Stimulated activated CD4-positive, alpha-beta T cell treated with anti-CD3 and anti-CD28 coated beads, Interleukin-1b, Interleukin-23, amount 100 ng/mL, for 48 hours (primary cell): ENCODE measurements around the gene HDAC4.
"Not testable (repeated sequence)": the region's sequence is repeated elsewhere in the genome, so short reads cannot be mapped to it uniquely, and the experiment has no call there.

ENCODE experiments used
- DNase-seq: peaks from one replicate; pipeline ENCODE4 v3.0.0-alpha.2; 2020

HDAC4 gene

DNA sequence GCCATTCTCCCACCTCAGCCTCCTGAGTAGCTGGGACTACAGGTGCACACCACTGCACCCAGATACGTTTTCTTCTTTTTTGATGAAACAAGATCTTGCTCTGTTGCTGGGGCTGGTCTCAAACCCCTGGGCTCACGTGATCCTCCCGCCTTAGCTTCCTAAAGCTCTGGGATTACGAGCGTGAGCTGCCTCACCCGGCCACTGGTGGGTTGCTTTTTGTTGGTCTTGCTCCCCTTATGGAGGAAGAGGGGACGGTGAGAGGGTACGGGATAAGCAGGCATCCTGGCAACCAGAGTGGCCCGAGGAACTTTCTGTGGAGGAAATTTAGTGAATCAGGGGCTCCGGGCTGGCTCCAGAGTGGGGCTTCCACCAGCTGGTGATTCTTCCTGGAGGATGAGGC is 222.3 kb downstream of the HDAC4 start:
- DNase-seq = no peak

DNA sequence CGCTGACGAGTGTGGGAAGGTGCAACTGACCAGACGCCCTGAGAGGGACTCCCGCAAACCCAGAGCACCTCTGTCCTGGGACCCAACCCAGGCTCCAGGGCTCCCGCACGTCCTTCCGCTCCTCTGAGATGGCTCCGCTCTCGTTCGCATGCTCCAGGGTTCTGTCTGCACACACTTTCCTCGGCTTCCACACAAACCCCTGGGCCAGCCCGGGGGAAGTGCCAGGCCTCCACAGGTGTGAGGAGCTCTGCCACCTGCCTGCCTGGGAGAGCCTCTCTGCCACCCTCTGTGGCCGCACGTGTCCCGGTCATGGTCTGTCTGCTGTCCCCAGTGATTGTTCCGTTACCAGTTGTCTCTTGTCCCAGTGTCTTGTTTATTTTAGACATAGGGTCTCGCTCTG is 222.9 kb downstream of the HDAC4 start:
- no peak for DNase-seq

DNA sequence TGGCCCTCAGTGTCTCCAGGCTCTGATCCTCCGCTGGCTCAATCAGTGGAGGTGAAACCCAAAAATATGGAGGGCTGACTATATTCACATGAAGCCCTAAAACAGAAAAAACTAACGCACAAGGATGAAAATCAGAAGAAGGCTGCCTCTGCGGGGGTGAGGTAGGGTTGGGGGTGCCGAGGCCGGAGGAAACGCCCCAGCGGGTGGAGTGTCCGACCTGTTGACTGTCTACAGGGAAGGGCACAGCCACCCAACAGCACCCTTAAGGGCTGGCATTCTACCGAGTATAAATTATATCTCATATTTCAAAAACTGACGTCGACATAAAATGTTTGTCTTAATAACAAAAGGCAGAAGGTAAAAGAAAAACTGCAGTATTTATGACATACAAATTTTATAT is 223.5 kb downstream of the HDAC4 start:
- no peak for DNase-seq

DNA sequence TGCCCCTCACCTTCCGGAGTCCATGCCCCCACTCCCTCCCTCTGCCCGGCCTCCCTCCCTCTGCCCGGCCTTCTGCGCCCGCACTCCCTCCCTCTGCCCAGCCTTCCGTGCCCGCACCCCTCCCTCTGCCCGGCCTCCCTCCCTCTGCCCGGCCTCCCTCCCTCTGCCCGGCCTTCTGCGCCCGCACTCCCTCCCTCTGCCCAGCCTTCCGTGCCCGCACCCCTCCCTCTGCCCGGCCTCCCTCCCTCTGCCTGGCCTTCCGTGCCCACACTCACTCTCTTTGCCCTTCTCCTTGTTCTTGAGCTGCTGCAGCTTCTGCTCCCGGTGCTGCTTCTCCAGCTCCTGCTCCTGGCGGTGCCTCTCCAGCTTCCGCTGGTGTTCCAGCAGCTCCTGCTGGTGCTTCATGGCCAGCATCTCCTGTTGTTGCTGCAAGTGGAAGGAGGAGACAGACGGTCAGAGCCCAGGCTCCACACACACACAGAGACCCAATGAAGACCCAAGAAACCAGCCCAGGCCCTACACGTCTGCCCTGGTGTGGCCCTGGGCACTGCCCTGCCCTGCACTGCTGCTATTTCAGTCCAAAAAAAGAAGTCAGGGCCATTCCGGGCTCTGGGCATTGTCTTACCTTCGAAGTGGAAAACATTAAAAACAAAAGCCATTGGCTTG is 224.5 kb downstream of the HDAC4 start:
- DNase-seq = not testable (repeated sequence)

DNA sequence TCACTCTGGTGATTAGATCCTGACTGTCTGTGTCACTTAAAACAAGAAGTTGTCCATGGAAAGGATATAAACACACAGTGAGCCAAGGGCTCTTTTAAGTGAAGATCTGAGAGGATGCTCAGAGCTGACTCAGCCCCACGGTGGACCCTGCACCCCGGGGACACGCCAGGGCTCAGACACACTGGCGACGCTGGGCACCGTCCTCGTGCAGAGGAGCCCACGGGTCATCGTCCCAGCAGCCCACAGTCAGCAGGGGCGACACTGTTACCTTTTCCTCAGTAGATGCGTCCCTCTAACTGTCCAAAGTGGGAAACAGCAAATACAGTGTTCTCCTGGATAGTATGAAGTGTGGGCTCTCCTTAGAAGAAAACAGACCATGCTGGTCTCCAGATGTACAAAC is 225.6 kb downstream of the HDAC4 start:
- no peak for DNase-seq

DNA sequence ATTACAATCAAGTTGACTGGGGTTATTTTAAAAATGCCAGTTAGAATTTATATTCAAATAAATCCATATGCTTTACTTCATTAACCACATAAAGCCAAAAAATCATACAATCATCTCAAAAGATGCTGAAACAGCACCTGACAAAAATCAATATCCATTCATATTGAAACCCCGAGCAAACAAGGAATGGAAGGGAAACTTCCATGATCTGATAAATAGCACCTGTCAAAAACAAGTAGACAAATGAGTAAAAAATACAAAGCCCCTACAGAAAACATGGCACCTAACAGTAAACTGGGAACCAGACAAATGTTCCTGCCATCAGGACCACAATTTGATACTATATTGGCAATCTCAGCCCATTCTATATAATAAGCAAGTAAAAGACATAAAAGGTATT is 227.5 kb downstream of the HDAC4 start:
- DNase-seq = no peak

DNA sequence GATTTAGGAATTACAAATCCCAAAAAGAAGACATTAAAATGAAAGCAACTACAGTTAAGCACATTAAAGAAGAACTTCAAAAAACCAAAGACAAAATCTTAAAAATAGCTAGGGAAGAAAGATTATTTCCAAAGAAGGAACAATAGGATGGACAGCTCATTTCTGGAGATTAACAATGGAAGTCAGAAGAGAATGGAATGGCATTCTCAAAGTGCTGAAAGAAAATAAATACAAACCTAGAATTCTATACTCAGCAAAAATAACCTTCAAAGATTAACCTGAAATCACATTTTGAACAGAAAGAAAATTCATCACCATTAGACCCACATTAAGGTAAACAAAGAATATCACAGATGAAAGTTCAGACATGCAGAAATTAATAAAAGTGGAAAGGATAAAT is 229.2 kb downstream of the HDAC4 start:
- DNase-seq = no peak

DNA sequence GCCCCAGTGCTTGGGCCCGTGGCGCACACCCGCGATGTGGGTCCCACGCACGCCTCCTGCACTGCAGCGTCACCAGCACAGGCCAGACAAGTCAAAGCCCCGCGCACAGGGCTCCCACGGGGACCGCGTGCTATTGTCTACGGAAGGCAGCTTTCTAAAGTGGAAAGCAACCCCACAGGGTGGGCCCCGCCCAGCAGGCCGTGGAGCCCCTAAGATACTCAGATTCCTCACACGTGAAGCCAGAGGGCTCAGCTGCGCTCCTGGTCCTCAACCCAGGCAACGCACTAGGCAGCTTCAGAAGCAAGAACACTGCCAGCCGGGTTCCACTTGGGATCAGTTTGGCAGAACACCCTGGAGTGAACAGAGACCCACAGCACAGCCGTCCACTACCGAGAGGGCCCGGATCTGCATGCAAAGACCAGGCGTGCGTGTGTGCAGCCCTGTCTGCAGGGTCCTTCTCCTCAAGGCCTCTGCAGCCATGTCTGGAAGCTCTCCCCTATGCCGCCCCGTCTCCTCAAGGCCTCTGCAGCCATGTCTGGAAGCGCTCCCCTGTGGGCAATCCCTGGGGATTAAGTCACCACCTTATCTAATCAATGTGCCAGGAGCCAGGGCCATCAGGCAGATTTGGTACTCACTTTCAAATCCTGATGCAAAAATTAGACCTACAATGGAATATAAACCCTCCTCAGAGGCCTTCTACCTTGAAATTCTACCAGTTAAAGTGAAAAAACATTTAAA is 231.3 kb downstream of the HDAC4 start:
- no peak for DNase-seq

DNA sequence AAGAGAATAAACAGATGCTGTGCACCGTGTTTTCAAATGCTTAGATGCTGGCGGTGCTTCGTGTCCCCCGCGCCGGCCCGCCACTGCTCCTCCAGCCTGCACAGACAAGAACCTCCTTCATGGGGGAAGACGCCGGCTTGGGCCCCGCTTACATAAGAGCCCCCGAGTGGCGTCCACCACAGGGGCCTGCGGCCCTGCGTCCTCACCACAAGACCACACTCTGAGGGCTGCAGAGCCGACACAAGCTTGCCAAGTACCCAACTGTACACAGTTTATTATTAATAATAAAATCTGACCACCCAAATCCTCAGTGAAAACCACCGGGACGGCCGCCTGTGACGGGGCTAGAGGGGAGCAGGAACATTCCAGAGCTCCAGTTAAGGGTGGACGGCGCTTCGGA is 232.2 kb downstream of the HDAC4 start:
- no peak for DNase-seq

DNA sequence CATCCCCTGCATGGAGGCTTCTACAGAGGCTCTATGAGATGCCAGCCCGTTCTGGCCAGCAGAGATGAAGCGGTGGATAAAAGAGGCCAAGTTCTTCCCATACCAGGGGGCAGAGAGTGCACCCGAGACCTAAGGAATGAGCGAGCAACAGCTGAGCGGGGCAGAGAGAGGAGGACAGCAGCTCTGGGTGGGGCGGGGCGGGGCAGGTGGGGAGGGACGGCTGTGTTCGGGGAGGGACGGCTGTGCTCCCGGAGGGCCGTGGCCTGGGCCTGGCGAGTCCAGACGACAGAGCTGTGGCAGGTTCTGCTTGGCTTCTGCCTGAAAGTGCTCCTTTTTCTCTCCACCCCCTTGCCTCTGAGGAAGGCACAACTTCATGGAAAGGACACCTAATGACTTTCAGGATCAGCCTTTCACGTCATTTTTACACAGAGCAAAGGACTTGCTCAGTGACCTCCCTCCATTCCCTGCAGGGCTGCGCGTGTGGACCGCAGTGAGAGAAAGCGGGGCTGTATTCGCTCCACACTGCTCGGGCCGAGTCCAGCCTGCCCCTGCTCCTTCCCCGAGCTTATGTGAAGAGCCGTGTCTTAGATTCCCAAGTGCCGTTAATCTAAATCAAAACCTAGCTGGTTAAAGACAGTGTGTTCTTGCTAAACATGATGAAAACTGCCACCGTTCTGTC is 232.9 kb downstream of the HDAC4 start:
- no peak for DNase-seq

DNA sequence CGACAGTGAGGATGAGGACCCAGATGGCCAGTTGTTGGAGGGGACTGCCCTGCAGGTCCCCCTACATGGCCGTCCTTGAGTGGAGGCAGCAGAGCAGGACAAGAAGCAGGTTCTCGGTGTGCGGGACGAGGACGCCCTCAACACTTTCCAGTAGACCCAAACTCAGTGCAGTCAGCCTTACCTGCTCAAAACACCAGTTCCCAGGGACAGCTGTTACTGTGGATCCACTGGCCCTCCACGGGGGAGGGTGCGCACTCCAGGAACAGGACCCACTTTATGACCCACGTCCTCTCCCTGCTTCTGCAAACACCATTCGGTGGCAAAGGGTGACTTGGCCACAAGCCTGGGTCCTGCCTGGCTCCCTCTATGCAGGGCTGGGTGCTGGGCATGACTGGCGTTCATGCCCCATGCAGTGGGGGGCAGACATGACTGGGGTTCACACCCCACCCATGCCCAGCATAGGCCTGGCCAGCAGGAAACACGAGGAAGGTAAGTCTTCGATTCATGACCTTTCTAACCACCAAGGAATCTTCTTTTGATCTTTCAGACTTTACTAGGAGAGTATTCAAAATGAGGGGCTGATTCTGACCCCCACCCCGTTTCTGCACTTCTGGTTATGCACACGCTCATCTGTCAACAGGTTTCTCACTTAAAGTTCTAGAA is 233.7 kb downstream of the HDAC4 start:
- no peak for DNase-seq

DNA sequence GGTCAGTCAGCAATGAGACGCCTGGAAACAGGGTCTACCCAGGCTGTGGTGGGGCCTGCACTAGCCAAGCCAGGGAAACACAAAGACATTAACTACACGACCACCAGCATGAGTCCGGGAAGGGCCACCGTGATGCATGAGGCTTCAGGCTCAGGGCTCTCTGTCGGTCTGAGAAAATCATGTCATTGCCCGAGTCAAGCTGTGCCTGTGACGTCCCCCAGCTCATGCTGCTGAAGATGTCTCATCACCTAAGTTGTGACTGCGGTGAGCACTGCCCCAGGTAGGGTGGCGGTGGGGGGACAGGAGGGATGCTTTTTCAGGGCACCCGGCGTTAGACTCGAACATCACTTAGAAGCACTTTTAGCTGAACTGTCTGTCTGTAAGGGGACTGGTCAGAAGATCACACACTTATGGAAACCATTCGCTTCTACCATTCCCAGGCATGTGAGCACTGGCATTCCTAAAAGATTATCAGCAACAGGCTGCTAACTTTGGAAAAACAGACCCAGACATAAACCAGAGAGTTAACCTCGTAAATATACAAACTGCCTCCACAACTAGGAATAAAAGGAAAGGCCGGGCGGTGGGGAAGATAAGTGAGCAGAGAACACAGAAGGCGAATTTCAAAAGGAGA is 234.5 kb downstream of the HDAC4 start:
- DNase-seq = no peak

DNA sequence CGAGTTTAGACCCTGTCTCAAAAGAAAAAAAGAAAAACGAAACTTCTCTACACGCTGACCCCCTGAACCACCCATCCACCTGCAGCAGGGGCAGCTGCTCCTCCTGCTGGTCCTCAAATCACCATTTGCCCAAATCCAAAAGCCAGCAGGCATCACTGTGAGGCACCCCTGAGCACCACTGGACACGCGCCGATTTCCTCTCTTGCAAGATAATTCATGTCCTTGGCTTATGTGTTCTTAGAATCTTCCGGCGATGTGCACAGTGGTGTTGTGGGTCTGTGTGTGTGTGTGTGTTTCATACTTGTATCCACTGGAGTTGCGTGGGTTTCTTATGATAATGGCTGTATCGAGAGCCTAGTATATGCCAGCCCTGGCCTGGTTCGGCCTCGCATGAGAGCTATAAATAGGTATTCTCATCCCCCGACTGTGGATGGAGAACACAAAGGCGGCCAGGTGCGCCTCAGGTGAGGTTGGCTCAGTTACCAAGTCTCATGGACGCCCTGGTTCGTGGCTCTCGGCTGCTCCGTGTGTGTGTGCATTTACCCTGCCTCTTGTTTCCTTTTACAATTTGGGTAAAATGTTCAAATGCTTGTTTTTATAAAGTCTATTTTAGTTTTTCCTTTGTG is 235.5 kb downstream of the HDAC4 start:
- no peak for DNase-seq

DNA sequence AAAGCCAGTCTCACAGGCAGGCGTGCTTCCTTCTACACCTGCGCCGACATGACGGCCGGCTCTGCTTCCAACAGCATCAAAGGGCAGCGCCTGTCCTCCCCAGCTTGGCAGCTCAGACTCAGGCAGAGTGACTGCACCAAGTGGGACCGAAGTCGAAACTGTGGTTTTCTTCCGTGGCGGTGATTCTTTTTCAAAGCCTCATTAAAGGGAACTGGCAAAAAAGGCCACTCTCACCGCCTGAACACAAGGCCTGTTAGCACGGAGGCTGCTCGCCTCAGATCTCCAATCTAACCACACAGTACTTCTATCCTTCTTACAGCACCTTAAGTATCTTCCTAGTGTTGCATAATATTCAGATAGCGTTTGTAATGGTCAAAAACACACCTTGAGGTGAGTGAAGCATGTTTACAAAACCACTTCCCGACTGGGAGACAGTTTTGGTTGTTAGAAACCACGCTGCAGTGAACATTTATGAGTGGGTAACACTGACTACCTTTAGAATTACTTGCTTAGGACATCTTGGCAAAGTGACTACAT is 236.4 kb downstream of the HDAC4 start:
- DNase-seq = no peak

DNA sequence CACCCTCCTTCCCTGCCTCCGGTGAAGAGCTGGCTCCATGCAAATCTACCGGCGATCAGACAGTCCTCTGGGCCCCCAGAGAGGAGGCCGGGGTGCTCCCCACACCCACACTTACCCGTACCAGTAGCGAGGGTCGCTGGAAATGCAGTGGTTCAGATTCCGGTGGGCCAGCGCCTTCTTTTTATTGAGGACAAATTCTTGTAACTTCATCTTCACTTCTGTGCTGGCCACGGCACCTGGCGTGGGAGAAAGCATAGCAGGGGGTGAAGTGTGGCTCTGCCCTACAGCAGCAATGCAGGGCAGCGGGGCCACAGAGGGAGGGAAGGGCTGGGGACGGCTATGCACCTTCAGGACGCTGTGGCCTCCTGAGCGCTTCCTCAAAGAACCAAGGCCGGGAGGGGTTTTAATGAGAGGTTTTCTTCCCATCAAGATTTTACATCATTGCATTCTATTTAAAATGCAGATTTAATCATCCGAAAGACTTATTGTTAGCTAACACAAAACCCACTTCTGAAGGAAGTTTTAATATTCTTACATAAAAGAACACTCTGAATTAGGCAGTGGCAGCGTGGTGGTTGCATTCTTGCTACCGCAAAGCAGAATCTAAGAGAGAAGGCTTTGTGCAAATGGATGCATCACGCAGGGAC is 237.0 kb downstream of the HDAC4 start:
- DNase-seq = no peak

DNA sequence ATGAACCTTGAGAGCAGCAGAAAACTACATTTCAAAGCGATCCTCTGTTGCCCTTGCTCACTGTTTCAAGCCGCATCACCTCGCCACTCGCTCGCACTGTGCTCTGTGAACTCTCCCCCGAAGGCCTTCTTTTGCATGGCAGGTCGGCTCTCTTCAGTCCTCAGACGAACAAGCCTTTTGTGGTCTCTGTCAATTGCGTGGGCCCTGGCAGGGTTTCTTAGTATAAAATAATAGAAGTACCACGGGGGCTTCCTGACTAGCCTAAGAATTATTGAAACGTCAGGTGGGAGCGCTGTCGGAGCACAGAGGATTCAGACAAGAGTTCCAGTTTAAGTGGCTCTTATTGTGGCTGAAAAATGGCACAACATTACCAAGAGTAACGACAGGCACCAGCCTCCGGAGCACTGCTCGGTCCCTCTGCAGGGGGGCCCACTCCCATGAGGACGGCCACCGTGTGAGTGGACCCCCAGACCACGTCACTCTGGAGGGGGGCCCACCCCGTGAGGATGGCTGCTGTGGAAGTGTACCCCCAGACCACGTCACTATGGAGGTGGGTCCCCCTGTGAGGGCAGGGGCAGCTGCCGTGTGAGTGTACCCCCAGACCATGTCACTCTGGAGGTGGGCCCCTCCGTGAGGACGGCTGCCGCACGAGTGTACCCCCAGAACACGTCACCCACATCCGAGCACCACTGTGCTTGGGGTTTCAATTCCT is 237.7 kb downstream of the HDAC4 start:
- DNase-seq = no peak

DNA sequence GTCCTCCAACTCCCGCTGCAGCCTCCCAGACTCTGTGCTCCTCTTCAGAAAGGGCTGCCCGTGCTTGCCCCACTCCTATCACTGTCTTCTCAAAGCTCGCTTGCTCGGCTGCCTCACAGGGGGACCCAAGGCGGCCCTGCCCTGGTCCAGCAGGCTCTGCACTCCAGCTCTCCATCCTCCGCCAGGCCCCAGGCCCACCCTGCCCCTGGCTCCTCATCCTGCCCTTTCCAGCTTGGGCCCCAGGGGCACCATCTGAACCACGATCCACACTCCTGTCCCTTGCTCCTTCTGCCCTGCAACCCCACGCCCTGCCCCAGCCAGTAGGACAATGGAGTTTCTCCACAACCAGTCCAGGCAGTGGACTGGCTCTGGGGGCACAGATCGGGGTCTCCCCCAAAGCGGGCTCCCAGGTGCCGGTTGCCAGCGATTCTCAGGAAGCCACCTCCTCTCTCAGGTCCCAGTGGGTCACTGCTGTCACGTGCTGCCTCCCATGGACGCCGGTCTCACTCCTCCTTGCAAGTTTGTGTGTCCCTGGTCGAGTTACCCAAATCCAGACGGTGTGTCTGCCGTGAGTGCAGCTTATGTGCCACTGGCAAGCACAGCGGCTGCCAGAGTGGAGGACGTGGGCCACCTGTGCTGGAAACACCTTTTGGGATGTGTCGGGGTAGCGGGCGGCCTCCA is 238.5 kb downstream of the HDAC4 start:
- no peak for DNase-seq

DNA sequence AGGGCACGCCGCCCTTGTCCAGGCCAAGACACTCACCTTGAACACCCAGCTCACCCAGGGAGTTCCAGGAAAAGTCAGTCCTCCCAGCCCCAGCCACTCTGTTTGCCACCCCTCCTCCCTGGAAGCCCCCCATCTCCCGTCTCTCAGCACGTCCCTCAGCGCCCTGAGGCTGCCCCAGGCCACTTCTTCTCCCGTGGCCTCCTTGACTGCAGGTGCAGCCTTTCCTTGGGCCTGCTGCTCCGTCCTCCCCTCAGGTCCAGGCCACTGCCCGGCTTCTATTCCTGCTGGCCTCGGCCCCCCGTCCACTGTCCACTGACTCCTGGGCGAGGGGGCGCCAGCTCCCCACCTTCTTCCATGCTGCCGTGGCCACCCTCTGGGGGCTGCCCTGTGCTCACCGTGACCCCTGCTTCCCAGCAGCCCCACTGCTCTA is 239.1 kb downstream of the HDAC4 start:
- DNase-seq = no peak

DNA sequence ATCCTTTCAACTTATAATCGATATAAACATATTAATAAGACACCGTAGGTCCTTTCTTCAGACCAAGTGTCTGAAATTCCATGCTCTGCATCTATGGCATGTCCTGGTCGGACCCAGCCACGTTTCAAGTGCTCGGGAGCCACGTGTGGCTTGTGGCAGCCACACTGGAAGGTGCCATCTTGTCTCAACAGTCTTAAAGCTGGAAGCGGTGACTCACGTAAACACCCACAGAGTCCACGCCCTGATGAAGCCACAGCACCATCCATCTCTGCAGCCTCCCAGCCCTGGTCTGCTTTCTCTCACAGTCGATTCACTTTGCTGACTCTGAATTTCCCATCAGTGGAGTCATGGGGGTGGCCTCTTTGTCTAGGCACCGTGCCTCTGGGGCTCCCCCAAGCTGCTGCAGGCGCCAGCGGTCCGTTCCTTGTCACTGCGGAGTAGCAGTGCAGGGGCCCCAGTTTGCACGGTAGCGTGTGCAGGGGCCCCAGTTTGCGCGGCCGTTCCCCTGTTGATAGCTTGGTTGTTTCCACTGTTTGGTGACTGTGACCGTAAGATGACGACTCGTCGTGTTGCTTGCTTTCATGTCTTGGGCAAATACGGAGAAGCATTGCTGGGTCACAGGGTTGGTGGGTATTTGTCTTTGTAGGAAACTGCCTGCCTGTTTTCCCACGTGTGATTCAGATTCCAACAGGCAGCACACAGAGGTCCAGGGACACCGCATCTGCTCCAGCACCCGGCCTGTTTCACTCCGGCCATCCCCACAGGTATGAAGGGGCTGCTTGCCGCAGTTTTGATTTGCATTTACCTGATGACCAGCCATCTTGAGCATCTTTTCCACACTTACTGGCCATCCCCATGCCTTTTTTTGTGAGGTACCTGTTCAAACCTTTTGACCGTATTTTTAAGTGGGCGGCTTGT is 240.3 kb downstream of the HDAC4 start:
- no peak for DNase-seq
